H9 (cell line): Measurements from ENCODE around the gene CXCR2. TPM values are rescaled to one million over a fixed set of nuclear protein-coding genes. Genes with fewer than 3 reads are reported as not detected.
A peak's percentile ranks its signal among the peaks of the same experiment; 100 is the strongest.

Experiments used
- DNase-seq: peaks from one replicate; pipeline ENCODE4 v3.0.0-alpha.2; 2017
- H2AFZ ChIP-seq: one replicate; pipeline ENCODE4 v1.6.1; 2013; ENCODE audit warnings: mild to moderate bottlenecking, low read length, control low read depth, moderate library complexity
- H2AK5ac ChIP-seq: 2 replicates; pipeline ENCODE4 v1.6.1; 2013; ENCODE audit warnings: low read length, control low read depth, mixed read lengths; ENCODE audit not compliant: insufficient read length
- H2BK120ac ChIP-seq: one replicate; pipeline ENCODE4 v1.6.1; 2013; ENCODE audit warnings: low read depth, mild to moderate bottlenecking, low read length, control low read depth, inconsistent platforms; ENCODE audit not compliant: poor library complexity, severe bottlenecking
- H2BK12ac ChIP-seq: 2 replicates; pipeline ENCODE4 v1.6.1; 2013; ENCODE audit warnings: low read length, control low read depth, mixed read lengths, low read depth; ENCODE audit not compliant: insufficient read length
- H2BK15ac ChIP-seq: 2 replicates; pipeline ENCODE4 v1.6.1; 2013; ENCODE audit warnings: low read depth, low read length, control low read depth
- H2BK20ac ChIP-seq: one replicate; pipeline ENCODE4 v1.6.1; 2013; ENCODE audit warnings: low read depth, mild to moderate bottlenecking, low read length, control low read depth, inconsistent platforms; ENCODE audit not compliant: poor library complexity, severe bottlenecking
- H2BK5ac ChIP-seq: 2 replicates; pipeline ENCODE4 v1.6.1; 2013; ENCODE audit warnings: low read length, control low read depth, mixed read lengths; ENCODE audit not compliant: insufficient read length
- H3K14ac ChIP-seq: 2 replicates; pipeline ENCODE4 v1.6.1; 2013; ENCODE audit warnings: low read length, control low read depth; ENCODE audit not compliant: insufficient read depth
- H3K18ac ChIP-seq: 2 replicates; pipeline ENCODE4 v1.6.1; 2013; ENCODE audit warnings: low read depth, mild to moderate bottlenecking, mixed read lengths, low read length, control low read depth; ENCODE audit not compliant: insufficient read length
- H3K23ac ChIP-seq: 2 replicates; pipeline ENCODE4 v1.6.1; 2013; ENCODE audit warnings: low read length, control low read depth, mixed read lengths, low read depth; ENCODE audit not compliant: insufficient read length
- H3K23me2 ChIP-seq: 2 replicates; pipeline ENCODE4 v1.6.1; 2013; ENCODE audit warnings: low read depth, mild to moderate bottlenecking, mixed read lengths, low read length, control low read depth; ENCODE audit not compliant: insufficient read length, poor library complexity, severe bottlenecking
- H3K27ac ChIP-seq: 2 replicates; pipeline ENCODE4 v1.5.1; 2013; ENCODE audit warnings: low read length, control low read depth, mixed read lengths, low read depth; ENCODE audit not compliant: insufficient read length
- H3K27me3 ChIP-seq: 2 replicates; pipeline ENCODE4 v1.6.1; 2013; ENCODE audit warnings: low read length, control low read depth, inconsistent platforms; ENCODE audit not compliant: insufficient read depth
- H3K4ac ChIP-seq: 2 replicates; pipeline ENCODE4 v1.6.1; 2013; ENCODE audit warnings: low read depth, mild to moderate bottlenecking, control low read depth, inconsistent platforms, low read length, moderate library complexity
- H3K4me1 ChIP-seq: 2 replicates; pipeline ENCODE4 v1.6.1; 2013; ENCODE audit warnings: low read length, control low read depth, inconsistent platforms; ENCODE audit not compliant: insufficient read depth
- H3K4me2 ChIP-seq: 2 replicates; pipeline ENCODE4 v1.6.1; 2013; ENCODE audit warnings: low read length, control low read depth, mixed read lengths; ENCODE audit not compliant: insufficient read length, insufficient read depth
- H3K56ac ChIP-seq: 2 replicates; pipeline ENCODE4 v1.6.1; 2013; ENCODE audit warnings: low read depth, mild to moderate bottlenecking, mixed read lengths, low read length, control low read depth; ENCODE audit not compliant: insufficient read length
- H3K79me1 ChIP-seq: 2 replicates; pipeline ENCODE4 v1.6.1; 2013; ENCODE audit warnings: low read depth, mild to moderate bottlenecking, moderate library complexity, low read length, control low read depth, inconsistent platforms; ENCODE audit not compliant: insufficient read depth, poor library complexity, severe bottlenecking
- H3K79me2 ChIP-seq: 2 replicates; pipeline ENCODE4 v1.6.1; 2013; ENCODE audit warnings: low read length, control low read depth, inconsistent platforms; ENCODE audit not compliant: insufficient read depth
- H3K9ac ChIP-seq: 2 replicates; pipeline ENCODE4 v1.6.1; 2013; ENCODE audit warnings: low read length, control low read depth, mixed read lengths; ENCODE audit not compliant: insufficient read length; ENCODE audit errors: extremely low read depth
- H3K9me3 ChIP-seq: one replicate; pipeline ENCODE4 v1.6.1; 2013; ENCODE audit warnings: low read depth, low read length, inconsistent platforms; ENCODE audit not compliant: control insufficient read depth
- H3T11ph ChIP-seq: one replicate; pipeline ENCODE4 v1.6.1; 2013; ENCODE audit warnings: mild to moderate bottlenecking, low read length, control low read depth, inconsistent platforms
- H4K20me1 ChIP-seq: one replicate; pipeline ENCODE4 v1.6.1; 2013; ENCODE audit not compliant: control insufficient read depth, insufficient read length, insufficient read depth
- H4K5ac ChIP-seq: 2 replicates; pipeline ENCODE4 v1.6.1; 2013; ENCODE audit warnings: low read depth, mild to moderate bottlenecking, mixed read lengths, low read length, control low read depth; ENCODE audit not compliant: insufficient read length
- H4K8ac ChIP-seq: replicated peaks from 2 replicates; pipeline ENCODE4 v1.6.1; 2013; ENCODE audit warnings: low read length, control low read depth, mixed read lengths, low read depth; ENCODE audit not compliant: insufficient read length
- H4K91ac ChIP-seq: 2 replicates; pipeline ENCODE4 v1.6.1; 2013; ENCODE audit warnings: low read depth, mild to moderate bottlenecking, moderate library complexity, mixed read lengths, low read length, control low read depth; ENCODE audit not compliant: insufficient read length
- H3K27ac Mint-ChIP-seq, 3 experiments: 2 replicates in 2 of 3; 3 replicates in 1 of 3; pipeline ENCODE4 v1.8.0; 2020 to 2021; ENCODE audit warnings: mixed read lengths in 3 of 3, mild to moderate bottlenecking in 1 of 3, moderate library complexity in 1 of 3
- H3K27me3 Mint-ChIP-seq: 2 replicates; pipeline ENCODE4 v1.8.0; 2021; ENCODE audit warnings: low read depth, mild to moderate bottlenecking, moderate library complexity, mixed read lengths
- H3K36me3 Mint-ChIP-seq, 3 experiments: 2 replicates in 2 of 3; 3 replicates in 1 of 3; pipeline ENCODE4 v1.8.0; 2020 to 2021; ENCODE audit warnings: low read depth in 3 of 3, mixed read lengths in 3 of 3; ENCODE audit not compliant: insufficient read depth in 1 of 3
- H3K4me1 Mint-ChIP-seq, 2 experiments: 2 replicates each; pipeline ENCODE4 v1.8.0; 2020; ENCODE audit warnings: mixed read lengths in 2 of 2
- H3K4me3 Mint-ChIP-seq, 2 experiments: 2 replicates in 1 of 2; 3 replicates in 1 of 2; pipeline ENCODE4 v1.8.0; 2020 to 2021; ENCODE audit warnings: mild to moderate bottlenecking in 2 of 2, mixed read lengths in 2 of 2, moderate library complexity in 1 of 2
- H3K9me3 Mint-ChIP-seq, 2 experiments: 2 replicates in 1 of 2; 3 replicates in 1 of 2; pipeline ENCODE4 v1.8.0; 2020; ENCODE audit warnings: mild to moderate bottlenecking in 2 of 2, mixed read lengths in 2 of 2, moderate library complexity in 1 of 2
- CTCF ChIP-seq: fragments of 200-600 bp; sonication (generic); conservative IDR thresholded peaks from 3 replicates; pipeline ENCODE4 v1.8.0; 2021; ENCODE audit warnings: antibody characterized with exemption, mild to moderate bottlenecking
- WGBS: extraction: QIAGEN DNeasy Blood & Tissue Kit; methylation state at CpG from one replicate; pipeline ENCODE4 v1.1.7; 2013; ENCODE audit warnings: missing lambda C conversion rate, low lambda C conversion rate, mixed read lengths; ENCODE audit not compliant: insufficient read length; ENCODE audit errors: extremely low coverage; 5-methylcytosine and 5-hydroxymethylcytosine counted together
- total RNA-seq: library from RNA; stranded (reverse); gene quantifications from 2 replicates; pipeline ENCODE4 v1.2.1, GENCODE V29; 2021

Gene CXCR2
- total RNA-seq, 1 experiment from 2014 or later, result 0.59 TPM

GRCh38 chr2:218137514-218137913 is 11.7 kb downstream of the CXCR2 start:
- H3K4me1 Mint-ChIP-seq, result peaks cover 0 to 9% of the 10 kb centered on the region in 2 experiments; a peak in 2 of 4 replicates
- Histone ChIP-seq H3K9ac (no peak overlapping the region), H2AFZ (no peak overlapping the region), H3K18ac (no peak overlapping the region), H4K20me1 (no peaks in the 10 kb centered on the region), H2BK20ac (no peak overlapping the region), H3K27ac (no peak overlapping the region), H4K8ac (no peak overlapping the region), H3K79me1 (no peaks in the 10 kb centered on the region), H3K9me3 (no peaks in the 10 kb centered on the region), H3K56ac (no peak overlapping the region), H2AK5ac (no peak overlapping the region), H3K4me1 (no peaks in the 10 kb centered on the region; the same call in 1 of the 2 replicates), H3K23me2 (no peaks in the 10 kb centered on the region), H2BK15ac (0 out of 2 replicates have a peak overlapping the region, but pooled peaks have one; percentile 59), H4K91ac (no peak overlapping the region), H3K23ac (no peak overlapping the region), H3K4me2 (no peak overlapping the region), H3K79me2 (no peaks in the 10 kb centered on the region), H3K14ac (no peak overlapping the region), H2BK120ac (no peak overlapping the region), H3K27me3 (no peaks in the 10 kb centered on the region; the same call in 1 of the 2 replicates), H2BK12ac (no peak overlapping the region), H3K4ac (no peak overlapping the region), H3T11ph (no peak overlapping the region), H4K5ac (peak overlapping the region; percentile 46), H2BK5ac (no peak overlapping the region)
- H3K36me3 Mint-ChIP-seq, result no peaks in the 10 kb centered on the region
- WGBS, result no CpG with 5 or more reads among the region's 3 CpGs
- DNase-seq, result no peak
- peaks cover 18% of the 10 kb centered on the region for H3K27me3 Mint-ChIP-seq
- no peak for TF ChIP-seq CTCF
- H3K9me3 Mint-ChIP-seq, result no peaks in the 10 kb centered on the region; a peak in 1 of 5 replicates
- no peak overlapping the region for H3K27ac Mint-ChIP-seq
- H3K4me3 Mint-ChIP-seq, result no peak overlapping the region
